HepG2 (cell line): ENCODE measurements around the gene ING2. TPM values are rescaled to one million over a fixed set of nuclear protein-coding genes. Genes with fewer than 3 reads are reported as not detected.

Experiments used
- ELF1 ChIP-seq: sonication (generic); formaldehyde crosslinking; IDR thresholded peaks from 2 replicates; pipeline ENCODE4 v1.4.0; 2020; ENCODE audit warnings: missing genetic modification reagents
- FOXA3 ChIP-seq: IDR thresholded peaks from 2 replicates; pipeline ENCODE4 v1.6.1; 2016; ENCODE audit warnings: missing genetic modification reagents, missing compliant biosample characterization
- GABPB1 ChIP-seq: IDR thresholded peaks from 2 replicates; pipeline ENCODE4 v1.6.1; 2016; ENCODE audit warnings: mild to moderate bottlenecking, missing genetic modification reagents, moderate library complexity, missing compliant biosample characterization
- HOXA5 ChIP-seq: sonication (generic); formaldehyde crosslinking; IDR thresholded peaks from 2 replicates; pipeline ENCODE4 v1.4.0; 2020; ENCODE audit warnings: missing genetic modification reagents
- NFE2L1 ChIP-seq: sonication (generic); formaldehyde crosslinking; IDR thresholded peaks from 2 replicates; pipeline ENCODE4 v1.4.0; 2020; ENCODE audit warnings: missing genetic modification reagents, mild to moderate bottlenecking, borderline replicate concordance
- ONECUT2 ChIP-seq: sonication (generic); formaldehyde crosslinking; IDR thresholded peaks from 2 replicates; pipeline ENCODE4 v1.4.0; 2020; ENCODE audit warnings: missing genetic modification reagents
- RXRA ChIP-seq: sonication (generic); formaldehyde crosslinking; IDR thresholded peaks from 2 replicates; pipeline ENCODE4 v1.5.1; 2020; ENCODE audit warnings: missing genetic modification reagents
- RXRB ChIP-seq: IDR thresholded peaks from 2 replicates; pipeline ENCODE4 v1.6.1; 2016; ENCODE audit warnings: borderline replicate concordance, missing genetic modification reagents, missing compliant biosample characterization
- SP4 ChIP-seq: sonication (generic); formaldehyde crosslinking; IDR thresholded peaks from 2 replicates; pipeline ENCODE4 v1.8.1; 2023; ENCODE audit warnings: mild to moderate bottlenecking, missing genetic modification reagents
- TEAD3 ChIP-seq: optimal IDR thresholded peaks from 2 replicates; pipeline ENCODE3; 2016; ENCODE audit warnings: borderline replicate concordance
- THAP11 ChIP-seq: IDR thresholded peaks from 2 replicates; pipeline ENCODE4 v1.6.1; 2016; ENCODE audit warnings: missing biosample characterization, missing genetic modification reagents
- WIZ ChIP-seq: sonication (generic); formaldehyde crosslinking; IDR thresholded peaks from 2 replicates; pipeline ENCODE4 v1.5.1; 2020; ENCODE audit warnings: mild to moderate bottlenecking, missing genetic modification reagents
- ZNF251 ChIP-seq: sonication (generic); formaldehyde crosslinking; IDR thresholded peaks from 2 replicates; pipeline ENCODE4 v1.9.0; 2021; ENCODE audit warnings: mild to moderate bottlenecking, missing genetic modification reagents
- polyA plus RNA-seq, 8 experiments: library from polyadenylated mRNA; depleted of rRNA in 3 of 8; stranded (reverse) in 7 of 8; unstranded in 1 of 8; fragments of >200 nt; fragmentation: Illumina TruSeq in 4 of 8; extraction: Trizol in 4 of 8; gene quantifications; 2 replicates each; pipeline versions ENCODE4 v1.2.1 to v1.2.3, GENCODE V29; 2011 to 2016; ENCODE audit warnings: low read depth in 4 of 8, missing spikeins in 1 of 8, mixed read lengths in 1 of 8; ENCODE audit not compliant: insufficient read depth in 1 of 8
- total RNA-seq, 5 experiments: library from RNA; depleted of rRNA; stranded (reverse); fragments of >200 nt; fragmentation: Illumina TruSeq; extraction: Trizol; gene quantifications; 2 replicates each; pipeline ENCODE4 v1.2.3, GENCODE V29; 2016; ENCODE audit warnings: low read depth in 1 of 5
- TF ChIP-seq, protein P1 (sequence below): sonication (generic); formaldehyde crosslinking; IDR thresholded peaks from 2 replicates; pipeline ENCODE4 v1.4.0; 2020; ENCODE audit warnings: missing genetic modification reagents
- TF ChIP-seq, protein P2 (sequence below): sonication (generic); formaldehyde crosslinking; IDR thresholded peaks from 2 replicates; pipeline ENCODE4 v1.4.0; 2020; ENCODE audit warnings: missing genetic modification reagents

Gene ING2
- total and polyA plus RNA-seq, 2 of the 13 experiments (the other 11 are each of a cell fraction or from before 2014, with no cell fraction given), result 6.6 to 12.4 TPM

DNA sequence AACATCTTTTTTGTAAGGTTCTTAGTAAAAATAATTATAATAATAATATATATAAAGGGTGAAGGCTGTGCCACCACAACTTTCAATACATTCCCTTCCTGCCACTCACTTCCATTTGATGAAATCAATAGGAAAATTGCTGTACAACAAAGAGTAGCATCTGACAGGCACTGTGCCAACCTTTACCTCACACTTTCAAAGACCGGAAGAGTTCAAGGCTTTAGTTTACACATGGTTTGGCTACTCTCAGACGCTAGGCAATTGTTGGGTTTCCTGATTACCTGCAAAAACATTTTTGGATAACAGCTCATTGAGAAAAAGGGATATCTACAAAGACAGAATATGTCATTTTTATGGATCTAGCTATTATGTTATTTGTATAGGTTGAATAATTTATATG lies 5.5 kb upstream of the ING2 start (continued):
- TF ChIP-seq, protein P1, sequence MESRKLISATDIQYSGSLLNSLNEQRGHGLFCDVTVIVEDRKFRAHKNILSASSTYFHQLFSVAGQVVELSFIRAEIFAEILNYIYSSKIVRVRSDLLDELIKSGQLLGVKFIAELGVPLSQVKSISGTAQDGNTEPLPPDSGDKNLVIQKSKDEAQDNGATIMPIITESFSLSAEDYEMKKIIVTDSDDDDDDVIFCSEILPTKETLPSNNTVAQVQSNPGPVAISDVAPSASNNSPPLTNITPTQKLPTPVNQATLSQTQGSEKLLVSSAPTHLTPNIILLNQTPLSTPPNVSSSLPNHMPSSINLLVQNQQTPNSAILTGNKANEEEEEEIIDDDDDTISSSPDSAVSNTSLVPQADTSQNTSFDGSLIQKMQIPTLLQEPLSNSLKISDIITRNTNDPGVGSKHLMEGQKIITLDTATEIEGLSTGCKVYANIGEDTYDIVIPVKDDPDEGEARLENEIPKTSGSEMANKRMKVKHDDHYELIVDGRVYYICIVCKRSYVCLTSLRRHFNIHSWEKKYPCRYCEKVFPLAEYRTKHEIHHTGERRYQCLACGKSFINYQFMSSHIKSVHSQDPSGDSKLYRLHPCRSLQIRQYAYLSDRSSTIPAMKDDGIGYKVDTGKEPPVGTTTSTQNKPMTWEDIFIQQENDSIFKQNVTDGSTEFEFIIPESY (CRISPR knock-in tag), result no peak
- TF ChIP-seq RXRB (CRISPR knock-in tag) (peak; percentile 32; the same call in 1 of the 2 replicates), SP4 (CRISPR knock-in tag) (no peak), TEAD3 (CRISPR knock-in tag) (peak; percentile 16), GABPB1 (no peak), THAP11 (CRISPR knock-in tag) (no peak), RXRA (no peak), WIZ (no peak), NFE2L1 (no peak), HOXA5 (no peak), ZNF251 (CRISPR knock-in tag) (no peak), ONECUT2 (CRISPR knock-in tag) (no peak), ELF1 (CRISPR knock-in tag) (peak; percentile 56), FOXA3 (CRISPR knock-in tag) (peak; percentile 42; the same call in 1 of the 2 replicates)
- TF ChIP-seq, protein P2, sequence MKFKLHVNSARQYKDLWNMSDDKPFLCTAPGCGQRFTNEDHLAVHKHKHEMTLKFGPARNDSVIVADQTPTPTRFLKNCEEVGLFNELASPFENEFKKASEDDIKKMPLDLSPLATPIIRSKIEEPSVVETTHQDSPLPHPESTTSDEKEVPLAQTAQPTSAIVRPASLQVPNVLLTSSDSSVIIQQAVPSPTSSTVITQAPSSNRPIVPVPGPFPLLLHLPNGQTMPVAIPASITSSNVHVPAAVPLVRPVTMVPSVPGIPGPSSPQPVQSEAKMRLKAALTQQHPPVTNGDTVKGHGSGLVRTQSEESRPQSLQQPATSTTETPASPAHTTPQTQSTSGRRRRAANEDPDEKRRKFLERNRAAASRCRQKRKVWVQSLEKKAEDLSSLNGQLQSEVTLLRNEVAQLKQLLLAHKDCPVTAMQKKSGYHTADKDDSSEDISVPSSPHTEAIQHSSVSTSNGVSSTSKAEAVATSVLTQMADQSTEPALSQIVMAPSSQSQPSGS (CRISPR knock-in tag), result peak; percentile 70; the same call in 1 of the 2 replicates
